ENCODE results near the gene XPO1.

GRCh38 chr2:61534926-61535325 lies 3.2 kb downstream of the XPO1 start:
- no peak for TF ChIP-seq CTCF (IDR thresholded peaks at IDR 0.05)
- no peak for TF ChIP-seq POLR2A (IDR thresholded peaks at IDR 0.05)
